Panc1 (cell line): ENCODE measurements around the gene PRR36. TPM values are rescaled to one million over a fixed set of nuclear protein-coding genes. Genes with fewer than 3 reads are reported as not detected.
A peak's percentile ranks its signal among the peaks of the same experiment; 100 is the strongest.

Source experiments
- ATAC-seq: fragments of 200-7000 bp; cut with Tn5 transposase; 2 replicates; pipeline ENCODE4 v1.9.1; 2020; ENCODE audit warnings: mild to moderate bottlenecking, moderate library complexity
- BruUV-seq: library from RNA; stranded (reverse); fragments of 400-500 nt; replicated peaks from 2 replicates; lab custom pipeline; 2021; lab: Mats Ljungman, UMichigan
- CTCF ChIA-PET: fragments of 300-600 bp; sonication (Branson Sonifier 250); formaldehyde crosslinking; loops from one replicate; lab custom pipeline; 2022; ENCODE audit warnings: antibody characterized with exemption; lab: Charles Lee
- POLR2A ChIA-PET: fragments of 300-600 bp; sonication (Branson Sonifier 250); formaldehyde crosslinking; loops from one replicate; lab custom pipeline; 2022; ENCODE audit warnings: antibody characterized with exemption; lab: Charles Lee
- DNase-seq: peaks from one replicate; pipeline ENCODE4 v3.0.0-alpha.2; 2010; ENCODE audit warnings: low read depth, low spot score
- H3K27ac ChIP-seq: 2 replicates; pipeline ENCODE4 v1.5.1; 2011; ENCODE audit warnings: mild to moderate bottlenecking, low read length, inconsistent platforms
- H3K27me3 ChIP-seq: fragments of 200-500 bp; sonication (Bioruptor generic); 2 replicates; pipeline ENCODE4 v1.6.0; 2014; ENCODE audit warnings: low read length, inconsistent platforms; ENCODE audit not compliant: control insufficient read depth, insufficient read depth
- H3K36me3 ChIP-seq: fragments of 200-500 bp; sonication (Bioruptor generic); 2 replicates; pipeline ENCODE4 v1.5.1; 2014; ENCODE audit warnings: inconsistent platforms, mild to moderate bottlenecking, low read length, moderate library complexity; ENCODE audit not compliant: control insufficient read depth, insufficient read depth
- H3K4me1 ChIP-seq: 2 replicates; pipeline ENCODE4 v1.5.1; 2011; ENCODE audit warnings: inconsistent platforms, mild to moderate bottlenecking, low read length, moderate library complexity; ENCODE audit not compliant: control insufficient read depth, insufficient read depth
- H3K4me3 ChIP-seq, 2 experiments: 2 replicates each; pipeline ENCODE4 v1.5.1; 2011 to 2012; ENCODE audit warnings: low read depth in 2 of 2, low read length in 2 of 2, mild to moderate bottlenecking in 2 of 2, inconsistent platforms in 1 of 2, moderate library complexity in 1 of 2
- H3K9me3 ChIP-seq: fragments of 200-500 bp; sonication (Bioruptor generic); 2 replicates; pipeline ENCODE4 v1.5.1; 2014; ENCODE audit warnings: low read depth, mild to moderate bottlenecking, inconsistent platforms, low read length, moderate library complexity; ENCODE audit not compliant: control insufficient read depth, insufficient read depth
- CTCF ChIP-seq: fragments of 450-650 bp; IDR thresholded peaks from 2 replicates; pipeline ENCODE4 v1.5.1; 2017; ENCODE audit warnings: mild to moderate bottlenecking
- POLR2AphosphoS5 ChIP-seq: IDR thresholded peaks from 2 replicates; pipeline ENCODE4 v1.6.1; 2012; ENCODE audit warnings: mild to moderate bottlenecking, low read depth, low read length, moderate library complexity
- REST ChIP-seq, 2 experiments: IDR thresholded peaks; 2 replicates each; pipeline ENCODE4 v1.6.1; 2011 to 2012; ENCODE audit warnings: low read depth in 2 of 2, control low read depth in 1 of 2, low read length in 1 of 2, mild to moderate bottlenecking in 1 of 2, moderate library complexity in 1 of 2; ENCODE audit not compliant: insufficient read depth in 1 of 2
- SIN3A ChIP-seq: IDR thresholded peaks from 2 replicates; pipeline ENCODE4 v1.6.1; 2012; ENCODE audit warnings: low read depth, mild to moderate bottlenecking, low read length, moderate library complexity, borderline replicate concordance; ENCODE audit not compliant: insufficient read depth
- TCF7L2 ChIP-seq: IDR thresholded peaks from 2 replicates; pipeline ENCODE4 v1.6.1; 2011; ENCODE audit warnings: mild to moderate bottlenecking, low read depth, low read length, inconsistent platforms
- in situ Hi-C: cut with HindIII; loops from 2 replicates; pipeline ENCODE4 v1.10.0; 2016; ENCODE audit warnings: low sequenced_read_pairs, low pct_unique_long_range_greater_than_20kb
- intact Hi-C: fragments of 100-400 bp; cut with micrococcal nuclease; formaldehyde crosslinking; loops from one replicate; pipeline ENCODE4 v1.10.0; 2022; ENCODE audit not compliant: unreplicated experiment
- total RNA-seq: library from RNA; stranded (reverse); gene quantifications from one replicate; pipeline ENCODE4 v1.2.1, GENCODE V29; 2021; ENCODE audit not compliant: unreplicated experiment

PRR36 gene
- total RNA-seq, 1 experiment from 2014 or later: 3.7 TPM

- POLR2A ChIA-PET: no interaction called here
- peak; percentile 71 for DNase-seq
- in situ Hi-C loops: no loop called here
Observed at GRCh38 chr19:7870571-7871436, 3.4 kb downstream of the PRR36 start.

More at GRCh38 chr19:7870571-7871436, 3.4 kb downstream of the PRR36 start:
- H3K9me3 ChIP-seq: no peaks in the 10 kb centered on the region
- H3K4me1 ChIP-seq: no peaks in the 10 kb centered on the region
- TF ChIP-seq REST (IDR thresholded peaks at IDR 0.05; ENCODE audit: insufficient read depth in 1 of 2, low read depth in 2 of 2, low read length in 1 of 2) (no peak), POLR2AphosphoS5 (no peak), TCF7L2 (no peak), CTCF (no peak), SIN3A (no peak)
- CTCF ChIA-PET: no interaction called here
- peak overlapping the region in 1 of 2 experiments; percentile 63; a peak in 1 of 4 replicates for H3K4me3 ChIP-seq
- H3K36me3 ChIP-seq: no peaks in the 10 kb centered on the region
- ATAC-seq: peak; percentile 5
- H3K27me3 ChIP-seq: no peaks in the 10 kb centered on the region
- H3K27ac ChIP-seq: no peak overlapping the region
- intact Hi-C loops: no loop called here
- no TSS peak for BruUV-seq
